SK-N-SH (cell line): ENCODE measurements around the gene MFSD12. TPM values are rescaled to one million over a fixed set of nuclear protein-coding genes. Genes with fewer than 3 reads are reported as not detected.
A peak's percentile ranks its signal among the peaks of the same experiment; 100 is the strongest.

Experiments
- CTCF ChIA-PET: fragments of 300-600, 350-600 bp; formaldehyde crosslinking; extraction: SDS; loops from one replicate; lab custom pipeline; 2021; lab: Yijun Ruan, JAX
- POLR2A ChIA-PET: fragments of 350-600 bp; sonication (Branson Sonifier 250); formaldehyde crosslinking; extraction: SDS; loops from one replicate; lab custom pipeline; 2020; ENCODE audit warnings: antibody characterized with exemption, inconsistent platforms; lab: Yijun Ruan, JAX
- DNase-seq: peaks from one replicate; pipeline ENCODE4 v3.0.0; 2012
- H2AFZ ChIP-seq: fragments of 200-600 bp; sonication (generic); 2 replicates; pipeline ENCODE4 v1.8.1; 2016; ENCODE audit warnings: antibody characterized with exemption, mild to moderate bottlenecking, low read depth
- H3F3A ChIP-seq: fragments of 200-600 bp; sonication (generic); replicated peaks from 2 replicates; pipeline ENCODE3; 2016; ENCODE audit warnings: antibody characterized with exemption, mild to moderate bottlenecking; ENCODE audit not compliant: insufficient read depth
- H3K27ac ChIP-seq, 2 experiments: fragments of 200-500 bp in 1 of 2; fragments of 200-600 bp in 1 of 2; sonication (Bioruptor generic) in 1 of 2; sonication (generic), shearing (Covaris generic) in 1 of 2; 2 replicates each; pipeline versions ENCODE4 v1.5.1 to v1.6.1; 2014 to 2016; ENCODE audit warnings: low read depth in 2 of 2, inconsistent platforms in 1 of 2, low read length in 1 of 2, mild to moderate bottlenecking in 1 of 2, mixed read lengths in 1 of 2
- H3K27me3 ChIP-seq: fragments of 200-600 bp; sonication (generic), shearing (Covaris generic); 2 replicates; pipeline ENCODE4 v1.6.1; 2016; ENCODE audit warnings: mixed run types; ENCODE audit not compliant: insufficient read depth
- H3K36me3 ChIP-seq, 2 experiments: fragments of 200-500 bp in 1 of 2; fragments of 200-600 bp in 1 of 2; sonication (Bioruptor generic) in 1 of 2; sonication (generic) in 1 of 2; replicated peaks in 1 of 2; 2 replicates each; pipeline versions ENCODE3 to v1.5.1; 2014 to 2016; ENCODE audit warnings: low read length in 1 of 2, mild to moderate bottlenecking in 1 of 2; ENCODE audit not compliant: insufficient read depth in 2 of 2, control insufficient read depth in 1 of 2
- H3K4me1 ChIP-seq, 2 experiments: fragments of 200-500 bp in 1 of 2; fragments of 200-600 bp in 1 of 2; sonication (Bioruptor generic) in 1 of 2; sonication (generic), shearing (Covaris generic) in 1 of 2; 2 replicates each; pipeline versions ENCODE4 v1.5.1 to v1.6.1; 2014 to 2016; ENCODE audit warnings: low read depth in 1 of 2, low read length in 1 of 2, mixed run types in 1 of 2; ENCODE audit not compliant: insufficient read depth in 2 of 2, control insufficient read depth in 1 of 2
- H3K4me2 ChIP-seq: fragments of 200-600 bp; sonication (generic), shearing (Covaris generic); 2 replicates; pipeline ENCODE4 v1.6.1; 2017; ENCODE audit warnings: mixed run types
- H3K4me3 ChIP-seq, 2 experiments: fragments of 200-500 bp in 1 of 2; fragments of 200-600 bp in 1 of 2; sonication (Bioruptor generic) in 1 of 2; sonication (generic), shearing (Covaris generic) in 1 of 2; 2 replicates each; pipeline versions ENCODE4 v1.5.1 to v1.8.1; 2014 to 2016; ENCODE audit warnings: low read depth in 2 of 2, inconsistent platforms in 1 of 2, low read length in 1 of 2, mild to moderate bottlenecking in 1 of 2, mixed read lengths in 1 of 2, moderate library complexity in 1 of 2
- H3K79me2 ChIP-seq: fragments of 200-600 bp; sonication (generic); 2 replicates; pipeline ENCODE4 v1.8.1; 2017; ENCODE audit warnings: mild to moderate bottlenecking; ENCODE audit not compliant: insufficient read depth
- H3K9ac ChIP-seq: fragments of 200-600 bp; sonication (generic); 2 replicates; pipeline ENCODE4 v1.6.1; 2017; ENCODE audit warnings: mixed run types
- H3K9me2 ChIP-seq: fragments of 200-600 bp; sonication (generic); 2 replicates; pipeline ENCODE4 v1.6.1; 2017; ENCODE audit warnings: mixed run types
- H3K9me3 ChIP-seq: fragments of 200-600 bp; sonication (generic); 2 replicates; pipeline ENCODE4 v1.6.1; 2017; ENCODE audit warnings: mixed run types, mild to moderate bottlenecking, moderate library complexity
- H4K20me1 ChIP-seq: fragments of 200-600 bp; sonication (generic); 2 replicates; pipeline ENCODE4 v1.6.1; 2017; ENCODE audit warnings: mild to moderate bottlenecking, mixed run types; ENCODE audit not compliant: insufficient read depth
- CHD2 ChIP-seq: fragments of 150-350 bp; IDR thresholded peaks from 2 replicates; pipeline ENCODE4 v1.6.1; 2018; ENCODE audit warnings: low read length; ENCODE audit not compliant: partially characterized antibody
- CTCF ChIP-seq: fragments of 200-600 bp; sonication (generic); IDR thresholded peaks from 2 replicates; pipeline ENCODE4 v1.6.1; 2017; ENCODE audit warnings: antibody characterized with exemption, mild to moderate bottlenecking, moderate library complexity
- IRF3 ChIP-seq: fragments of 150-350 bp; IDR thresholded peaks from 2 replicates; pipeline ENCODE4 v1.6.1; 2016; ENCODE audit warnings: mild to moderate bottlenecking, low read depth, low read length
- JUND ChIP-seq: IDR thresholded peaks from 2 replicates; pipeline ENCODE4 v1.4.0; 2012
- RAD21 ChIP-seq: IDR thresholded peaks from 2 replicates; pipeline ENCODE4 v1.6.1; 2012; ENCODE audit warnings: mild to moderate bottlenecking, low read length
- REST ChIP-seq: IDR thresholded peaks from 2 replicates; pipeline ENCODE4 v1.6.1; 2012; ENCODE audit warnings: mild to moderate bottlenecking, low read depth, low read length, moderate library complexity
- RFX5 ChIP-seq: IDR thresholded peaks from 2 replicates; pipeline ENCODE4 v1.6.1; 2012; ENCODE audit warnings: mild to moderate bottlenecking, improper control_type of control experiment, low read length
- RXRA ChIP-seq: IDR thresholded peaks from 2 replicates; pipeline ENCODE4 v1.4.0; 2012; ENCODE audit warnings: low read depth, mild to moderate bottlenecking, borderline replicate concordance
- SMC3 ChIP-seq: IDR thresholded peaks from 2 replicates; pipeline ENCODE4 v1.6.1; 2012; ENCODE audit warnings: low read depth, low read length, improper control_type of control experiment
- TEAD4 ChIP-seq: IDR thresholded peaks from 2 replicates; pipeline ENCODE4 v1.4.0; 2012; ENCODE audit warnings: mild to moderate bottlenecking, borderline replicate concordance; ENCODE audit not compliant: insufficient read depth
- WGBS: methylation state at CpG from one replicate; pipeline ENCODE4 v1.1.6; 2017; ENCODE audit warnings: low lambda C conversion rate; 5-methylcytosine and 5-hydroxymethylcytosine counted together
- polyA plus RNA-seq, 3 experiments: library from polyadenylated mRNA; depleted of rRNA; stranded (reverse); fragments of >200 nt; gene quantifications; 2 replicates each; pipeline ENCODE4 v1.2.3, GENCODE V29; 2012
- TF ChIP-seq, protein P1 (sequence below): IDR thresholded peaks from 2 replicates; pipeline ENCODE4 v1.4.0; 2012; ENCODE audit warnings: low read depth, borderline replicate concordance

The MFSD12 gene
- polyA plus RNA-seq, 1 of the 3 experiments (the other 2 are of a cell fraction), result 53.3 TPM

- TF ChIP-seq REST, result no peak
- no peak for TF ChIP-seq IRF3
- no peak for TF ChIP-seq JUND
- TF ChIP-seq, protein P1, sequence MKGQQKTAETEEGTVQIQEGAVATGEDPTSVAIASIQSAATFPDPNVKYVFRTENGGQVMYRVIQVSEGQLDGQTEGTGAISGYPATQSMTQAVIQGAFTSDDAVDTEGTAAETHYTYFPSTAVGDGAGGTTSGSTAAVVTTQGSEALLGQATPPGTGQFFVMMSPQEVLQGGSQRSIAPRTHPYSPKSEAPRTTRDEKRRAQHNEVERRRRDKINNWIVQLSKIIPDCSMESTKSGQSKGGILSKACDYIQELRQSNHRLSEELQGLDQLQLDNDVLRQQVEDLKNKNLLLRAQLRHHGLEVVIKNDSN, result no peak
- no peak for TF ChIP-seq RXRA
- no peak for TF ChIP-seq CHD2
- TF ChIP-seq RFX5, result no peak
- TF ChIP-seq TEAD4, result no peak
Observed at GRCh38 chr19:3545669-3546034, 11.7 kb downstream of the MFSD12 start (continued).

- H3K9me3 ChIP-seq, result no peaks in the 10 kb centered on the region
- peak; percentile 94 for DNase-seq
- WGBS, result 62% methylated on average over 15 of the region's 30 CpGs
- H3K4me2 ChIP-seq, result no peak overlapping the region
- H3K4me3 ChIP-seq, result no peak overlapping the region; a peak in 1 of 4 replicates
- no peaks in the 10 kb centered on the region for H3K9me2 ChIP-seq
- ChIA-PET POLR2A (interaction anchor here (0.5 to 1.0 kb wide), 2 partner anchors 8 to 324 kb away, joined by 3 read pairs; partner anchors contain the start of gene ZFR2), CTCF (interaction anchor here (0.5 to 6.0 kb wide), 35 partner anchors 9 to 602 kb away, joined by 3 to 73 read pairs (median 4); partner anchors contain the start of genes GIPC3, MFSD12 and TBXA2R)
- H3F3A ChIP-seq, result peaks cover 7% of the 10 kb centered on the region
- H3K27ac ChIP-seq, result no peak overlapping the region
- no peak overlapping the region for H3K9ac ChIP-seq
- TF ChIP-seq RAD21 (peak; percentile 63), CTCF (peak; percentile 88), SMC3 (peak; percentile 79), IRF3 (no peak)
- 0 out of 2 replicates have a peak, but pooled peaks cover 7% of the 10 kb centered on the region for H4K20me1 ChIP-seq
- H3K4me1 ChIP-seq, result no peaks in the 10 kb centered on the region; a peak in 1 of 4 replicates
- H3K27me3 ChIP-seq, result no peaks in the 10 kb centered on the region
- peaks cover 0 to 30% of the 10 kb centered on the region in 2 experiments for H3K36me3 ChIP-seq
- H3K79me2 ChIP-seq, result peaks cover under 1% of the 10 kb centered on the region; the same call in 1 of the 2 replicates
- H2AFZ ChIP-seq, result no peak overlapping the region
Observed at GRCh38 chr19:3544742-3545668, 12.4 kb downstream of the MFSD12 start.
